GM18526 (cell line): ENCODE results near the gene MROH2A.

Source experiments
- POLR2A ChIP-seq: IDR thresholded peaks from 3 replicates; pipeline ENCODE4 v1.6.1; 2011; ENCODE audit not compliant: insufficient read length; ENCODE audit errors: extremely low read depth

Gene MROH2A

GRCh38 chr2:233778030-233778429, at the start of gene MROH2A:
TSS of gene MROH2A (plus strand) at chr2:233778330. CDS start at chr2:233779359, 1,029 bp downstream.
- no peak for TF ChIP-seq POLR2A

- no peak for TF ChIP-seq POLR2A
These were observed 49.3 kb upstream of the MROH2A start, which contains the start of gene UGT1A3 for GRCh38 chr2:233728723-233729301. TSS of gene UGT1A3 (plus strand) at chr2:233729042. CDS start at chr2:233729127, 85 bp downstream.

GRCh38 chr2:233740870-233741269, 37.3 kb upstream of the MROH2A start:
- no peak for TF ChIP-seq POLR2A

- TF ChIP-seq POLR2A: no peak
These were observed 34.5 kb upstream of the MROH2A start for GRCh38 chr2:233743464-233744259.

- no peak for TF ChIP-seq POLR2A
These were observed 32.9 kb upstream of the MROH2A start for GRCh38 chr2:233745073-233745755.

GRCh38 chr2:233746475-233747282, 31.5 kb upstream of the MROH2A start:
- TF ChIP-seq POLR2A: no peak

- TF ChIP-seq POLR2A: no peak
These were observed 30.9 kb upstream of the MROH2A start for GRCh38 chr2:233747283-233747544.

- no peak for TF ChIP-seq POLR2A
These were observed 23.1 kb upstream of the MROH2A start for GRCh38 chr2:233754872-233755611.

GRCh38 chr2:233756429-233757081, 21.6 kb upstream of the MROH2A start:
- no peak for TF ChIP-seq POLR2A

- TF ChIP-seq POLR2A: no peak
These were observed 20.0 kb upstream of the MROH2A start for GRCh38 chr2:233758141-233758540.

GRCh38 chr2:233758849-233759248, 19.3 kb upstream of the MROH2A start:
- TF ChIP-seq POLR2A: no peak

GRCh38 chr2:233760043-233760442, 18.1 kb upstream of the MROH2A start, which contains the start of gene UGT1A1:
TSS of gene UGT1A1 (plus strand) at chr2:233760270. CDS start at chr2:233760288, 18 bp downstream.
- no peak for TF ChIP-seq POLR2A

GRCh38 chr2:233761040-233761769, 16.9 kb upstream of the MROH2A start:
- TF ChIP-seq POLR2A: no peak
